ENCODE measurements around the gene SMIM9. TPM values are rescaled to one million over a fixed set of nuclear protein-coding genes. Genes with fewer than 3 reads are reported as not detected.
"Not testable (repeated sequence)": the region's sequence is repeated elsewhere in the genome, so short reads cannot be mapped to it uniquely, and the experiment has no call there.

SMIM9 gene
- total and polyA plus RNA-seq, 2 donors = 0.07 TPM; not detected in 1

GRCh38 chrX:154818916-154819770, 15.3 kb downstream of the SMIM9 start:
- no peaks in the 10 kb centered on the region for H3K27me3 ChIP-seq (ENCODE audit: control insufficient read depth in 2 of 2, insufficient read depth in 1 of 2, low read length in 1 of 2)
- H3K36me3 ChIP-seq (ENCODE audit: control insufficient read depth in 2 of 2, insufficient read depth in 2 of 2, low read length in 1 of 2) = no peaks in the 10 kb centered on the region
- no peaks in the 10 kb centered on the region for H3K9me3 ChIP-seq (ENCODE audit: control insufficient read depth in 2 of 2, insufficient read depth in 1 of 2, low read length in 1 of 2)
- WGBS = 95% methylated on average over 11 of the region's 11 CpGs
- no peak overlapping the region for H3K27ac ChIP-seq (ENCODE audit: low read depth in 1 of 2, low read length in 1 of 2)
- H3K4me3 ChIP-seq (ENCODE audit: low read length in 2 of 2) = no peak overlapping the region
- no peaks in the 10 kb centered on the region for H3K4me1 ChIP-seq (ENCODE audit: control insufficient read depth in 2 of 2, insufficient read depth in 2 of 2, low read length in 2 of 2)
- DNase-seq (ENCODE audit: low read depth in 6 of 9, low spot score in 9 of 9) = no peak

- not testable (repeated sequence) for H3K4me3 ChIP-seq (ENCODE audit: low read length in 2 of 2); H3K27me3 ChIP-seq (ENCODE audit: control insufficient read depth in 2 of 2, insufficient read depth in 1 of 2, low read length in 1 of 2); DNase-seq (ENCODE audit: low read depth in 6 of 9, low spot score in 9 of 9); H3K4me1 ChIP-seq (ENCODE audit: control insufficient read depth in 2 of 2, insufficient read depth in 2 of 2, low read length in 2 of 2); H3K9me3 ChIP-seq (ENCODE audit: control insufficient read depth in 2 of 2, insufficient read depth in 1 of 2, low read length in 1 of 2); H3K27ac ChIP-seq (ENCODE audit: low read depth in 1 of 2, low read length in 1 of 2); H3K36me3 ChIP-seq (ENCODE audit: control insufficient read depth in 2 of 2, insufficient read depth in 2 of 2, low read length in 1 of 2)
- 98% methylated on average over 19 of the region's 19 CpGs for WGBS
Observed at GRCh38 chrX:154817048-154817618, 17.3 kb downstream of the SMIM9 start.

GRCh38 chrX:154816326-154816898, 18.1 kb downstream of the SMIM9 start:
- H3K4me1 ChIP-seq (ENCODE audit: control insufficient read depth in 2 of 2, insufficient read depth in 2 of 2, low read length in 2 of 2); H3K9me3 ChIP-seq (ENCODE audit: control insufficient read depth in 2 of 2, insufficient read depth in 1 of 2, low read length in 1 of 2); H3K4me3 ChIP-seq (ENCODE audit: low read length in 2 of 2); DNase-seq (ENCODE audit: low read depth in 6 of 9, low spot score in 9 of 9); H3K36me3 ChIP-seq (ENCODE audit: control insufficient read depth in 2 of 2, insufficient read depth in 2 of 2, low read length in 1 of 2); H3K27ac ChIP-seq (ENCODE audit: low read depth in 1 of 2, low read length in 1 of 2); H3K27me3 ChIP-seq (ENCODE audit: control insufficient read depth in 2 of 2, insufficient read depth in 1 of 2, low read length in 1 of 2): not testable (repeated sequence)
- WGBS = 59% methylated on average over 4 of the region's 4 CpGs

- 94% methylated on average over 5 of the region's 5 CpGs for WGBS
- Histone ChIP-seq H3K4me1 (ENCODE audit: control insufficient read depth in 2 of 2, insufficient read depth in 2 of 2, low read length in 2 of 2) (peaks cover 0 to 1% of the 10 kb centered on the region in 2 donors), H3K9me3 (ENCODE audit: control insufficient read depth in 2 of 2, insufficient read depth in 1 of 2, low read length in 1 of 2) (no peaks in the 10 kb centered on the region), H3K27me3 (ENCODE audit: control insufficient read depth in 2 of 2, insufficient read depth in 1 of 2, low read length in 1 of 2) (no peaks in the 10 kb centered on the region), H3K36me3 (ENCODE audit: control insufficient read depth in 2 of 2, insufficient read depth in 2 of 2, low read length in 1 of 2) (no peaks in the 10 kb centered on the region), H3K27ac (ENCODE audit: low read depth in 1 of 2, low read length in 1 of 2) (no peak overlapping the region), H3K4me3 (ENCODE audit: low read length in 2 of 2) (no peak overlapping the region)
- no peak for DNase-seq (ENCODE audit: low read depth in 6 of 9, low spot score in 9 of 9)
Observed at GRCh38 chrX:154815274-154815818, 19.1 kb downstream of the SMIM9 start.

GRCh38 chrX:154813801-154814200, 20.7 kb downstream of the SMIM9 start:
- peaks cover 0 to 2% of the 10 kb centered on the region in 2 donors for H3K4me1 ChIP-seq (ENCODE audit: control insufficient read depth in 2 of 2, insufficient read depth in 2 of 2, low read length in 2 of 2)
- H3K4me3 ChIP-seq (ENCODE audit: low read length in 2 of 2) = no peak overlapping the region
- H3K9me3 ChIP-seq (ENCODE audit: control insufficient read depth in 2 of 2, insufficient read depth in 1 of 2, low read length in 1 of 2) = no peaks in the 10 kb centered on the region
- DNase-seq (ENCODE audit: low read depth in 6 of 9, low spot score in 9 of 9) = no peak
- H3K27me3 ChIP-seq (ENCODE audit: control insufficient read depth in 2 of 2, insufficient read depth in 1 of 2, low read length in 1 of 2) = no peaks in the 10 kb centered on the region
- 97% methylated on average over 1 of the region's 1 CpG for WGBS
- H3K27ac ChIP-seq (ENCODE audit: low read depth in 1 of 2, low read length in 1 of 2) = no peak overlapping the region
- H3K36me3 ChIP-seq (ENCODE audit: control insufficient read depth in 2 of 2, insufficient read depth in 2 of 2, low read length in 1 of 2) = no peaks in the 10 kb centered on the region

GRCh38 chrX:154812341-154813101, 21.9 kb downstream of the SMIM9 start:
- no peaks in the 10 kb centered on the region for H3K36me3 ChIP-seq (ENCODE audit: control insufficient read depth in 2 of 2, insufficient read depth in 2 of 2, low read length in 1 of 2)
- no peak overlapping the region for H3K27ac ChIP-seq (ENCODE audit: low read depth in 1 of 2, low read length in 1 of 2)
- H3K9me3 ChIP-seq (ENCODE audit: control insufficient read depth in 2 of 2, insufficient read depth in 1 of 2, low read length in 1 of 2) = no peaks in the 10 kb centered on the region
- no peaks in the 10 kb centered on the region for H3K27me3 ChIP-seq (ENCODE audit: control insufficient read depth in 2 of 2, insufficient read depth in 1 of 2, low read length in 1 of 2)
- no peak for DNase-seq (ENCODE audit: low read depth in 6 of 9, low spot score in 9 of 9)
- H3K4me3 ChIP-seq (ENCODE audit: low read length in 2 of 2) = no peak overlapping the region
- WGBS = 95% methylated on average over 2 of the region's 2 CpGs
- peaks cover 0 to 2% of the 10 kb centered on the region in 2 donors for H3K4me1 ChIP-seq (ENCODE audit: control insufficient read depth in 2 of 2, insufficient read depth in 2 of 2, low read length in 2 of 2)

GRCh38 chrX:154809939-154810665, 24.4 kb downstream of the SMIM9 start:
- 45% methylated on average over 1 of the region's 1 CpG for WGBS
- no peaks in the 10 kb centered on the region for H3K9me3 ChIP-seq (ENCODE audit: control insufficient read depth in 2 of 2, insufficient read depth in 1 of 2, low read length in 1 of 2)
- DNase-seq (ENCODE audit: low read depth in 6 of 9, low spot score in 9 of 9) = peak in 1 of 9 donors; percentile 30
- H3K27ac ChIP-seq (ENCODE audit: low read depth in 1 of 2, low read length in 1 of 2) = no peak overlapping the region
- H3K27me3 ChIP-seq (ENCODE audit: control insufficient read depth in 2 of 2, insufficient read depth in 1 of 2, low read length in 1 of 2) = no peaks in the 10 kb centered on the region
- H3K4me1 ChIP-seq (ENCODE audit: control insufficient read depth in 2 of 2, insufficient read depth in 2 of 2, low read length in 2 of 2) = peaks cover 2 to 7% of the 10 kb centered on the region in 2 donors
- no peaks in the 10 kb centered on the region for H3K36me3 ChIP-seq (ENCODE audit: control insufficient read depth in 2 of 2, insufficient read depth in 2 of 2, low read length in 1 of 2)
- H3K4me3 ChIP-seq (ENCODE audit: low read length in 2 of 2) = no peak overlapping the region

GRCh38 chrX:154806837-154807501, 27.5 kb downstream of the SMIM9 start:
- H3K27ac ChIP-seq (ENCODE audit: low read depth in 1 of 2, low read length in 1 of 2) = no peak overlapping the region
- no peak overlapping the region for H3K4me3 ChIP-seq (ENCODE audit: low read length in 2 of 2)
- over 99% methylated on average over 5 of the region's 5 CpGs for WGBS
- H3K36me3 ChIP-seq (ENCODE audit: control insufficient read depth in 2 of 2, insufficient read depth in 2 of 2, low read length in 1 of 2) = no peaks in the 10 kb centered on the region
- no peak for DNase-seq (ENCODE audit: low read depth in 6 of 9, low spot score in 9 of 9)
- H3K4me1 ChIP-seq (ENCODE audit: control insufficient read depth in 2 of 2, insufficient read depth in 2 of 2, low read length in 2 of 2) = peaks cover 6 to 24% of the 10 kb centered on the region in 2 donors
- no peaks in the 10 kb centered on the region for H3K9me3 ChIP-seq (ENCODE audit: control insufficient read depth in 2 of 2, insufficient read depth in 1 of 2, low read length in 1 of 2)
- H3K27me3 ChIP-seq (ENCODE audit: control insufficient read depth in 2 of 2, insufficient read depth in 1 of 2, low read length in 1 of 2) = no peaks in the 10 kb centered on the region
